Astrocyte of the spinal cord (primary cell): Measurements from ENCODE around the gene C15orf61.

Source experiments
- DNase-seq: peaks from one replicate; pipeline ENCODE4 v3.0.0; 2011; ENCODE audit warnings: low read depth, low spot score
- H3K4me3 ChIP-seq: 2 replicates; pipeline ENCODE4 v1.5.1; 2011; ENCODE audit warnings: low read depth, mild to moderate bottlenecking, low read length, moderate library complexity
- CTCF ChIP-seq: IDR thresholded peaks from 2 replicates; pipeline ENCODE4 v1.5.1; 2012; ENCODE audit warnings: low read depth, mild to moderate bottlenecking, low read length, inconsistent platforms
- in situ Hi-C: cut with HindIII; loops from 2 replicates; pipeline ENCODE4 v1.10.0; 2017; ENCODE audit warnings: low sequenced_read_pairs

The C15orf61 gene

GRCh38 chr15:67524235-67524634, 3.3 kb downstream of the C15orf61 start:
- no peak overlapping the region for H3K4me3 ChIP-seq
- in situ Hi-C loops: no loop called here
- no peak for TF ChIP-seq CTCF
- no peak for DNase-seq

GRCh38 chr15:67528513-67528912, 7.6 kb downstream of the C15orf61 start:
- TF ChIP-seq CTCF: no peak
- in situ Hi-C loops: no loop called here
- no peak for DNase-seq
- H3K4me3 ChIP-seq: no peak overlapping the region

- no peak overlapping the region for H3K4me3 ChIP-seq
- no peak for DNase-seq
- TF ChIP-seq CTCF: no peak
- in situ Hi-C loops: no loop called here
Measured at GRCh38 chr15:67531379-67531914, 10.5 kb downstream of the C15orf61 start.

GRCh38 chr15:67533873-67534272, 12.9 kb downstream of the C15orf61 start:
- no peak for DNase-seq
- in situ Hi-C loops: no loop called here
- H3K4me3 ChIP-seq: no peak overlapping the region
- TF ChIP-seq CTCF: no peak

GRCh38 chr15:67534360-67534759, 13.4 kb downstream of the C15orf61 start:
- no peak overlapping the region for H3K4me3 ChIP-seq
- in situ Hi-C loops: no loop called here
- no peak for TF ChIP-seq CTCF

GRCh38 chr15:67537771-67538170, 16.8 kb downstream of the C15orf61 start:
- in situ Hi-C loops: no loop called here
- H3K4me3 ChIP-seq: no peak overlapping the region
- DNase-seq: no peak
- TF ChIP-seq CTCF: no peak

More at GRCh38 chr15:67534360-67534759, 13.4 kb downstream of the C15orf61 start:
- no peak for DNase-seq
